Neural progenitor cell (in vitro differentiated cells): ENCODE results near the gene NUP107. TPM values are rescaled to one million over a fixed set of nuclear protein-coding genes. Genes with fewer than 3 reads are reported as not detected.

Source experiments
- DNase-seq: peaks from one replicate; pipeline ENCODE4 v3.0.0-alpha.2; 2016; ENCODE audit warnings: low spot score
- H2AFZ ChIP-seq: fragments of 200-600 bp; sonication (generic); replicated peaks from 2 replicates; pipeline ENCODE4 v1.6.1; 2016; ENCODE audit warnings: antibody characterized with exemption
- H3F3A ChIP-seq: fragments of 200-600 bp; sonication (generic); 2 replicates; pipeline ENCODE4 v1.6.1; 2016; ENCODE audit warnings: antibody characterized with exemption, low read depth
- H3K27ac ChIP-seq: fragments of 200-600 bp; sonication (generic); 2 replicates; pipeline ENCODE4 v1.5.1; 2016; ENCODE audit warnings: mild to moderate bottlenecking
- H3K27me3 ChIP-seq: fragments of 200-600 bp; sonication (generic); 2 replicates; pipeline ENCODE4 v1.6.1; 2016; ENCODE audit warnings: mild to moderate bottlenecking, moderate library complexity
- H3K36me3 ChIP-seq: fragments of 200-600 bp; sonication (generic); 2 replicates; pipeline ENCODE4 v1.5.1; 2016
- H3K4me1 ChIP-seq: fragments of 200-600 bp; sonication (generic); 2 replicates; pipeline ENCODE4 v1.6.1; 2016; ENCODE audit warnings: mixed run types
- H3K4me2 ChIP-seq: fragments of 200-600 bp; sonication (generic); 2 replicates; pipeline ENCODE4 v1.6.1; 2016
- H3K4me3 ChIP-seq: fragments of 200-600 bp; sonication (generic); 2 replicates; pipeline ENCODE4 v1.5.1; 2016
- H3K79me2 ChIP-seq: fragments of 200-600 bp; sonication (generic); 2 replicates; pipeline ENCODE4 v1.6.1; 2016; ENCODE audit warnings: low read depth
- H3K9ac ChIP-seq: fragments of 200-600 bp; sonication (generic); 2 replicates; pipeline ENCODE4 v1.6.1; 2016
- H3K9me3 ChIP-seq: fragments of 200-600 bp; sonication (generic); 2 replicates; pipeline ENCODE4 v1.5.1; 2016; ENCODE audit warnings: low read depth
- H4K20me1 ChIP-seq: fragments of 200-600 bp; sonication (generic); 2 replicates; pipeline ENCODE4 v1.6.1; 2016; ENCODE audit warnings: low read depth
- H3K27ac Mint-ChIP-seq: 3 replicates; pipeline ENCODE4 v1.8.0; 2021; ENCODE audit warnings: mixed read lengths
- H3K27me3 Mint-ChIP-seq: 2 replicates; pipeline ENCODE4 v1.8.0; 2022; ENCODE audit warnings: low read depth, mild to moderate bottlenecking, inconsistent platforms, moderate library complexity, mixed read lengths; ENCODE audit not compliant: insufficient read depth
- H3K36me3 Mint-ChIP-seq: 3 replicates; pipeline ENCODE4 v1.8.0; 2021; ENCODE audit warnings: mixed read lengths
- H3K4me1 Mint-ChIP-seq: 3 replicates; pipeline ENCODE4 v1.8.0; 2021; ENCODE audit warnings: mixed read lengths
- H3K4me3 Mint-ChIP-seq: 3 replicates; pipeline ENCODE4 v1.8.0; 2021; ENCODE audit warnings: mild to moderate bottlenecking, moderate library complexity, mixed read lengths
- H3K9me3 Mint-ChIP-seq: 3 replicates; pipeline ENCODE4 v1.8.0; 2020; ENCODE audit warnings: mixed read lengths
- EZH2 ChIP-seq: fragments of 200-600 bp; sonication (generic); IDR thresholded peaks from 2 replicates; pipeline ENCODE4 v1.6.1; 2017; ENCODE audit warnings: antibody characterized with exemption, mild to moderate bottlenecking, moderate library complexity
- EZH2phosphoT487 ChIP-seq: fragments of 200-600 bp; sonication (generic); IDR thresholded peaks from 2 replicates; pipeline ENCODE4 v1.6.1; 2017; ENCODE audit warnings: antibody characterized with exemption
- total RNA-seq: library from RNA; depleted of rRNA; stranded (reverse); fragments of >200 nt; gene quantifications from 2 replicates; pipeline ENCODE4 v1.2.3, GENCODE V29; 2015; ENCODE audit warnings: low replicate concordance
- TF ChIP-seq, protein P1 (sequence below): fragments of 200-600 bp; sonication (generic); IDR thresholded peaks from 2 replicates; pipeline ENCODE4 v1.5.1; 2017; ENCODE audit warnings: antibody characterized with exemption, mild to moderate bottlenecking

The NUP107 gene
- total RNA-seq, 1 donor from 2014 or later: 231 TPM

DNA sequence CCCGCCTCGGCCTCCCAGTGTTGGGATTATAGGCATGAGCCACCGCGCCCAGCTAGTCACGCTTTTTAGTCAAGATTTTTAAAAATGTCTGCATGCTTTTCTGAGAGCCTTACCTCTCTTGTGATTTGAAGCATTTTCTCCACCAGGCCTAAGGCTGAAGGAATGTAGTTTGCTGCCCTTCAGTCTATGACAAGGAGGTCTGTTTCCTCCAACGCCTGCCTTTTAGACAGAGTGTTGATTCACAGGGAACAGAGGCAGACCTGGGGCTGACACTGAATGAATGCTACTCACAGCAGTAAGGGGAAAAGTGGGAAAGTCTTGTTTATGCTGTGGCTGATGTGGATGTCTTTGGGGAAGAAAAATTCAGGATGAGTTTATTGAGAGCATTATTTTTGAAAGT, 94.0 kb downstream of the NUP107 start:
- Histone ChIP-seq H3K9me3 (no peaks in the 10 kb centered on the region), H3K27ac (no peak overlapping the region)

GRCh38 chr12:68781728-68782127, 95.0 kb downstream of the NUP107 start:
- Histone ChIP-seq H4K20me1 (no peaks in the 10 kb centered on the region), H2AFZ (no peak overlapping the region), H3K4me2 (no peak overlapping the region), H3K27ac (no peak overlapping the region), H3K9me3 (no peaks in the 10 kb centered on the region), H3K27me3 (no peaks in the 10 kb centered on the region), H3K4me3 (no peak overlapping the region), H3K36me3 (no peaks in the 10 kb centered on the region), H3F3A (no peaks in the 10 kb centered on the region), H3K4me1 (no peaks in the 10 kb centered on the region), H3K79me2 (no peaks in the 10 kb centered on the region), H3K9ac (no peak overlapping the region)
- no peak for DNase-seq
- H3K4me1 Mint-ChIP-seq: peaks cover 2% of the 10 kb centered on the region
- no peaks in the 10 kb centered on the region for H3K9me3 Mint-ChIP-seq
- H3K36me3 Mint-ChIP-seq: no peaks in the 10 kb centered on the region
- no peaks in the 10 kb centered on the region for H3K27me3 Mint-ChIP-seq
- TF ChIP-seq EZH2: no peak
- no peak for TF ChIP-seq EZH2phosphoT487
- TF ChIP-seq, protein P1, sequence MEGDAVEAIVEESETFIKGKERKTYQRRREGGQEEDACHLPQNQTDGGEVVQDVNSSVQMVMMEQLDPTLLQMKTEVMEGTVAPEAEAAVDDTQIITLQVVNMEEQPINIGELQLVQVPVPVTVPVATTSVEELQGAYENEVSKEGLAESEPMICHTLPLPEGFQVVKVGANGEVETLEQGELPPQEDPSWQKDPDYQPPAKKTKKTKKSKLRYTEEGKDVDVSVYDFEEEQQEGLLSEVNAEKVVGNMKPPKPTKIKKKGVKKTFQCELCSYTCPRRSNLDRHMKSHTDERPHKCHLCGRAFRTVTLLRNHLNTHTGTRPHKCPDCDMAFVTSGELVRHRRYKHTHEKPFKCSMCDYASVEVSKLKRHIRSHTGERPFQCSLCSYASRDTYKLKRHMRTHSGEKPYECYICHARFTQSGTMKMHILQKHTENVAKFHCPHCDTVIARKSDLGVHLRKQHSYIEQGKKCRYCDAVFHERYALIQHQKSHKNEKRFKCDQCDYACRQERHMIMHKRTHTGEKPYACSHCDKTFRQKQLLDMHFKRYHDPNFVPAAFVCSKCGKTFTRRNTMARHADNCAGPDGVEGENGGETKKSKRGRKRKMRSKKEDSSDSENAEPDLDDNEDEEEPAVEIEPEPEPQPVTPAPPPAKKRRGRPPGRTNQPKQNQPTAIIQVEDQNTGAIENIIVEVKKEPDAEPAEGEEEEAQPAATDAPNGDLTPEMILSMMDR: no peak
- no peak overlapping the region for H3K4me3 Mint-ChIP-seq
- H3K27ac Mint-ChIP-seq: no peak overlapping the region

More for the DNA sequence above, 94.0 kb downstream of the NUP107 start:
- Histone ChIP-seq H3K4me3 (no peak overlapping the region), H2AFZ (no peak overlapping the region), H3F3A (no peaks in the 10 kb centered on the region), H3K4me1 (no peaks in the 10 kb centered on the region), H4K20me1 (no peaks in the 10 kb centered on the region), H3K36me3 (no peaks in the 10 kb centered on the region), H3K4me2 (no peak overlapping the region), H3K79me2 (no peaks in the 10 kb centered on the region), H3K27me3 (no peaks in the 10 kb centered on the region), H3K9ac (no peak overlapping the region)
- Mint-ChIP-seq H3K4me1 (peaks cover 2% of the 10 kb centered on the region), H3K4me3 (no peak overlapping the region), H3K9me3 (no peaks in the 10 kb centered on the region), H3K27me3 (no peaks in the 10 kb centered on the region), H3K36me3 (no peaks in the 10 kb centered on the region), H3K27ac (no peak overlapping the region)
- no peak for DNase-seq
- TF ChIP-seq, protein P1: no peak
- no peak for TF ChIP-seq EZH2
- no peak for TF ChIP-seq EZH2phosphoT487

DNA sequence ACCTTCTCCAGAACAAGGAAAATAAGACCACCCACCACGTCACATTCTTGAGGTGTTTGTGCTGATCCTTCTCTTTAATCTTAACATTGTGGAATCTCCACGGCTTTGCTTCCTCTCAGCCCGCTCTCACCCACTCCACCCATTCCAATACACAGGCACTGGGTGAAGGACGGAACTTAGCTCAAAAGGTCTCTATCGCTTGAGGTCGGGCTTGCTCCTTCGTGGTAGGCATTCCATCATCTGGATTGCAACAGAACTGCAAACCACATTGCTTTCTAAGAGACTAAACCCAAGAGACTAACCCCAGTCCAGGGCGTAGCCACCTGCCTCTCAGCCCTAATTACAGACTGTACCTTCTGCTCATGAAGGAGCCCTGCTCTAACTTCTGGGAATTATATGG, 97.2 kb downstream of the NUP107 start:
- Histone ChIP-seq H3K4me1 (peaks cover 6% of the 10 kb centered on the region), H3K9me3 (no peaks in the 10 kb centered on the region), H3K27ac (no peak overlapping the region), H3F3A (peaks cover 4% of the 10 kb centered on the region), H3K9ac (no peak overlapping the region), H4K20me1 (no peaks in the 10 kb centered on the region), H3K79me2 (no peaks in the 10 kb centered on the region), H3K27me3 (no peaks in the 10 kb centered on the region), H2AFZ (no peak overlapping the region), H3K36me3 (no peaks in the 10 kb centered on the region), H3K4me3 (no peak overlapping the region), H3K4me2 (no peak overlapping the region)
- Mint-ChIP-seq H3K27me3 (no peaks in the 10 kb centered on the region), H3K4me3 (no peak overlapping the region), H3K4me1 (no peaks in the 10 kb centered on the region), H3K27ac (no peak overlapping the region), H3K36me3 (no peaks in the 10 kb centered on the region), H3K9me3 (no peaks in the 10 kb centered on the region)
- DNase-seq: peak; percentile 12
- TF ChIP-seq EZH2phosphoT487: no peak

DNA sequence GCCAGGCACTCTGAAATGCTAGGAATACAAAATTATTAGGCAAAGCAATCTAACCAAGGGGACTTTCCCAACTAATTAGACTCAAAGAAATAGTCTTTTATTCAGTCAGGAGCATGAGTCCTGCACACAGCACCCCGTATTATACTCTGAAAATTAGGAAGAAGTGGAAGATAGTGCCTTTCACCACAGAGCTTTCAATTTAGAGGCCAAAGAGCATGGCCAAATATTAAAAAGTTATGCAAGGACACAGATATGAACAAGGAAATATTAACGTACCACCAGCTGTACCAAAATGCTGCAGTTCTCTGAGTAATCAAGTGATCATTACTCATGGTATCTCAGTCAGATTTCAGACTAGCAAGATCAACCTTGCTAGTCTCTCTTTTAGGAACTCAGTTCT, 98.6 kb downstream of the NUP107 start:
- H3K36me3 Mint-ChIP-seq: no peaks in the 10 kb centered on the region
- H3K27me3 ChIP-seq: no peaks in the 10 kb centered on the region
- H3K4me3 ChIP-seq: no peak overlapping the region
- H2AFZ ChIP-seq: no peak overlapping the region
- no peak overlapping the region for H3K4me3 Mint-ChIP-seq
- no peaks in the 10 kb centered on the region for H3K27me3 Mint-ChIP-seq
- no peak overlapping the region for H3K9ac ChIP-seq
- H3K9me3 Mint-ChIP-seq: no peaks in the 10 kb centered on the region
- no peaks in the 10 kb centered on the region for H3K9me3 ChIP-seq
- H3F3A ChIP-seq: peaks cover 4% of the 10 kb centered on the region
- H3K27ac Mint-ChIP-seq: no peak overlapping the region
- H3K4me1 ChIP-seq: peaks cover 6% of the 10 kb centered on the region
- H3K27ac ChIP-seq: no peak overlapping the region
- H3K79me2 ChIP-seq: no peaks in the 10 kb centered on the region
- TF ChIP-seq EZH2 (no peak), EZH2phosphoT487 (no peak)
- TF ChIP-seq, protein P1: no peak
- H3K36me3 ChIP-seq: no peaks in the 10 kb centered on the region
- DNase-seq: no peak
- no peaks in the 10 kb centered on the region for H3K4me1 Mint-ChIP-seq
- no peak overlapping the region for H3K4me2 ChIP-seq
- H4K20me1 ChIP-seq: no peaks in the 10 kb centered on the region
